ENCODE results near the gene KCNMB3.

The KCNMB3 gene

DNA sequence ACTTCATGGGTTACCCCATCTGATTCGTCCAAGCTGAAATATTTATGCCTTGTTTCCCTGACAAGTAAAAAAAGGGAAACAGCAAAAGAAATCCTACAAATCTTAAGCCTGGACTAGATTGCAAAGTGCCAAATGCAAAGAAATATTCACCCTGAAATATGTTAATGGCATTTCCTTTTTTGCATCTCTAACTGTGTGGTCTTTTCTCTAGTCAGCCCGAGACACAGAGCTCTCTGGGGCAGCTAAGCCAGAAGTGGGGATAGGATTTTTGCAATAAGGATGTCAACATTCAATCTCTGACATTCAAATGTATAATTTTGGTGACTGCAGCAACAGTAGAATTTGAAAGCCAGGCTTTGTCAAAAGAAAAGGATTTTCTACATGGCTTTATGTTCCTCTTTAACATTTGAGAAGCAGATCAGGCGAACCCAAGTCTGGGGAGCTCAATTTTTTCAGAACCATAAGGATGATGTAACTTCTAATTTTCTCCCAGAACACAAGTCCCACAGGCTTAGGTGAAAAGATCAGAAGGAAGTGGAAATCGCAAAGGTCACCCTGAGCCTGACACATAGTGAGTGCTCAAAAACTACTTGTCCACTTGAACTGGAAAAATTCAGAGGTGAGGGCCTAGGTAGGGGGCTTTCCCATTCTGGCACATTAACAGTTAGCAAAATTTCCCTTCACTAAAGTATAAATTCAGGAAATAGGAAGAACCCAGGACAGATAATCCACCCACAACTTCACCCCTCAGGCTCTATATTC is 28.2 kb upstream of the KCNMB3 start:
- Histone ChIP-seq H3K27ac (ENCODE audit: extremely low read depth, low read depth, low read length) (no peak overlapping the region), H3K4me3 (ENCODE audit: low read depth, low read length) (no peak overlapping the region), H3K4me1 (ENCODE audit: control insufficient read depth, insufficient read depth, low read length) (no peaks in the 10 kb centered on the region), H3K36me3 (ENCODE audit: control insufficient read depth in 2 of 2, insufficient read depth in 1 of 2, low read length in 2 of 2) (no peaks in the 10 kb centered on the region), H3K9me3 (ENCODE audit: control insufficient read depth, insufficient read depth, low read depth, low read length) (no peaks in the 10 kb centered on the region)
- ChIA-PET POLR2A (no interaction called here), CTCF (interaction anchor here (1.3 kb wide), 1 partner anchor 10 kb away, joined by 3 read pairs; no protein-coding TSS in a partner anchor)
- TF ChIP-seq SALL2 (tag by site-specific recombination; IDR thresholded peaks at IDR 0.05; ENCODE audit: borderline replicate concordance) (no peak), YY2 (tag by site-specific recombination; IDR thresholded peaks at IDR 0.05) (no peak), ZNF571 (tag by site-specific recombination; IDR thresholded peaks at IDR 0.05) (no peak), ZNF792 (tag by site-specific recombination; IDR thresholded peaks at IDR 0.05) (no peak), HIC1 (tag by site-specific recombination; IDR thresholded peaks at IDR 0.05) (no peak), ZSCAN16 (tag by site-specific recombination; IDR thresholded peaks at IDR 0.05) (no peak)
- TF ChIP-seq, protein P1, sequence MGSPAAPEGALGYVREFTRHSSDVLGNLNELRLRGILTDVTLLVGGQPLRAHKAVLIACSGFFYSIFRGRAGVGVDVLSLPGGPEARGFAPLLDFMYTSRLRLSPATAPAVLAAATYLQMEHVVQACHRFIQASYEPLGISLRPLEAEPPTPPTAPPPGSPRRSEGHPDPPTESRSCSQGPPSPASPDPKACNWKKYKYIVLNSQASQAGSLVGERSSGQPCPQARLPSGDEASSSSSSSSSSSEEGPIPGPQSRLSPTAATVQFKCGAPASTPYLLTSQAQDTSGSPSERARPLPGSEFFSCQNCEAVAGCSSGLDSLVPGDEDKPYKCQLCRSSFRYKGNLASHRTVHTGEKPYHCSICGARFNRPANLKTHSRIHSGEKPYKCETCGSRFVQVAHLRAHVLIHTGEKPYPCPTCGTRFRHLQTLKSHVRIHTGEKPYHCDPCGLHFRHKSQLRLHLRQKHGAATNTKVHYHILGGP (tag by site-specific recombination; IDR thresholded peaks at IDR 0.05): no peak

GRCh38 chr3:179278151-179278550 is 27.2 kb upstream of the KCNMB3 start:
- POLR2A ChIA-PET: no interaction called here
- H3K27ac ChIP-seq (ENCODE audit: extremely low read depth, low read depth, low read length): no peak overlapping the region
- no peaks in the 10 kb centered on the region for H3K36me3 ChIP-seq (ENCODE audit: control insufficient read depth in 2 of 2, insufficient read depth in 1 of 2, low read length in 2 of 2)
- CTCF ChIA-PET: interaction anchor here (1.3 kb wide), 1 partner anchor 11 kb away, joined by 3 read pairs; no protein-coding TSS in a partner anchor
- H3K4me3 ChIP-seq (ENCODE audit: low read depth, low read length): no peak overlapping the region
- TF ChIP-seq ZNF48 (tag by site-specific recombination; IDR thresholded peaks at IDR 0.05): no peak
- TF ChIP-seq ZNF324 (tag by site-specific recombination; IDR thresholded peaks at IDR 0.05): no peak
- no peak for TF ChIP-seq ZEB2 (tag by site-specific recombination; IDR thresholded peaks at IDR 0.05)
- TF ChIP-seq ZNF514 (tag by site-specific recombination; IDR thresholded peaks at IDR 0.05): no peak
- no peak for TF ChIP-seq ZNF76 (tag by site-specific recombination; IDR thresholded peaks at IDR 0.05; ENCODE audit: borderline replicate concordance, low read depth)
- TF ChIP-seq, protein P2, sequence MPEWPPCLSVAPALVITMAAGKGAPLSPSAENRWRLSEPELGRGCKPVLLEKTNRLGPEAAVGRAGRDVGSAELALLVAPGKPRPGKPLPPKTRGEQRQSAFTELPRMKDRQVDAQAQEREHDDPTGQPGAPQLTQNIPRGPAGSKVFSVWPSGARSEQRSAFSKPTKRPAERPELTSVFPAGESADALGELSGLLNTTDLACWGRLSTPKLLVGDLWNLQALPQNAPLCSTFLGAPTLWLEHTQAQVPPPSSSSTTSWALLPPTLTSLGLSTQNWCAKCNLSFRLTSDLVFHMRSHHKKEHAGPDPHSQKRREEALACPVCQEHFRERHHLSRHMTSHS (tag by site-specific recombination; IDR thresholded peaks at IDR 0.05): no peak
- no peak for TF ChIP-seq ZNF19 (tag by site-specific recombination; IDR thresholded peaks at IDR 0.05; ENCODE audit: low read depth)
- TF ChIP-seq YY1 (tag by site-specific recombination; IDR thresholded peaks at IDR 0.05): no peak
- no peak for TF ChIP-seq ZNF692 (tag by site-specific recombination; IDR thresholded peaks at IDR 0.05)
- no peak for TF ChIP-seq ZNF623 (tag by site-specific recombination; IDR thresholded peaks at IDR 0.05)
- no peak for TF ChIP-seq ZBTB48 (tag by site-specific recombination; IDR thresholded peaks at IDR 0.05)
- TF ChIP-seq ZNF157 (tag by site-specific recombination; IDR thresholded peaks at IDR 0.05): no peak
- no peaks in the 10 kb centered on the region for H3K4me1 ChIP-seq (ENCODE audit: control insufficient read depth, insufficient read depth, low read length)
- no peaks in the 10 kb centered on the region for H3K9me3 ChIP-seq (ENCODE audit: control insufficient read depth, insufficient read depth, low read depth, low read length)
